Measurements from ENCODE around the gene HHEX. TPM values are rescaled to one million over a fixed set of nuclear protein-coding genes. Genes with fewer than 3 reads are reported as not detected.

Gene HHEX
- total and polyA plus RNA-seq, 2 of the 8 experiments (the other 6 are each of a cell fraction or from before 2014, with no cell fraction given), result 0.56 to 1.5 TPM

- Histone ChIP-seq H3K4me3 (ENCODE audit: extremely low read depth in 1 of 4, insufficient read depth in 2 of 4, low read depth in 3 of 4, low read length in 4 of 4) (no peak overlapping the region), H3K79me2 (ENCODE audit: control insufficient read depth in 1 of 2, insufficient read depth in 2 of 2, low read length in 2 of 2) (no peaks in the 10 kb centered on the region), H2BK20ac (ENCODE audit: low read length) (no peak overlapping the region), H4K8ac (ENCODE audit: extremely low read depth, insufficient read depth, low read length) (no peak overlapping the region), H3K56ac (replicated peaks; ENCODE audit: insufficient read length, low read depth, low read length) (no peak overlapping the region), H2BK15ac (ENCODE audit: low read length) (no peak overlapping the region), H4K5ac (ENCODE audit: insufficient read length, low read depth, low read length) (no peak overlapping the region), H3K4me2 (ENCODE audit: insufficient read depth in 1 of 2, low read depth in 2 of 2, low read length in 2 of 2) (no peak overlapping the region), H3K14ac (ENCODE audit: insufficient read length) (no peak overlapping the region), H2AK5ac (ENCODE audit: low read depth, low read length) (no peak overlapping the region), H2BK12ac (ENCODE audit: low read depth, low read length) (no peak overlapping the region), H3K27ac (ENCODE audit: low read depth, low read length) (no peak overlapping the region), H3K36me3 (ENCODE audit: control insufficient read depth in 2 of 4, insufficient read depth in 4 of 4, low read length in 3 of 4) (no peaks in the 10 kb centered on the region), H3K18ac (ENCODE audit: extremely low read depth, low read length) (no peak overlapping the region), H4K20me1 (replicated peaks in 1 of 2; ENCODE audit: control insufficient read depth in 1 of 2, insufficient read depth in 2 of 2, low read length in 2 of 2) (no peaks in the 10 kb centered on the region), H3K79me1 (ENCODE audit: low read depth, low read length) (no peaks in the 10 kb centered on the region), H4K91ac (replicated peaks; ENCODE audit: insufficient read length, low read length) (no peak overlapping the region), H3K27me3 (replicated peaks in 1 of 4; ENCODE audit: control insufficient read depth in 3 of 4, extremely low read depth in 1 of 4, insufficient read depth in 3 of 4, low read length in 3 of 4) (no peaks in the 10 kb centered on the region), H2AFZ (ENCODE audit: low read length) (no peak overlapping the region), H2BK120ac (replicated peaks; ENCODE audit: low read depth, low read length) (no peak overlapping the region), H3K4me1 (replicated peaks in 1 of 4; ENCODE audit: control insufficient read depth in 3 of 4, insufficient read depth in 4 of 4, low read length in 3 of 4) (no peaks in the 10 kb centered on the region), H3K23me2 (ENCODE audit: low read depth, low read length) (no peaks in the 10 kb centered on the region), H2BK5ac (ENCODE audit: low read depth, low read length) (no peak overlapping the region), H3K23ac (ENCODE audit: insufficient read length) (no peak overlapping the region), H3K9me3 (ENCODE audit: insufficient read depth in 2 of 2, low read depth in 1 of 2, low read length in 1 of 2) (no peaks in the 10 kb centered on the region; a peak in 1 of 4 replicates), H3K4ac (replicated peaks; ENCODE audit: insufficient read length, low read depth, low read length) (no peak overlapping the region), H3K9ac (replicated peaks in 1 of 4; ENCODE audit: extremely low read depth in 1 of 4, low read depth in 3 of 4, low read length in 3 of 4) (no peak overlapping the region)
- CTCF ChIA-PET (ENCODE audit: partially characterized antibody), result interaction anchor here (1.2 to 1.4 kb wide), 2 partner anchors 106 to 110 kb away, joined by 3 to 4 read pairs; no protein-coding TSS in a partner anchor
- FAIRE-seq (no peak), DNase-seq (ENCODE audit: low read depth in 1 of 2, low spot score in 2 of 2) (no peak)
- 93% methylated on average over 2 of the region's 2 CpGs; no CpG with 5 or more reads in 1 of the 2 experiments for WGBS, 2 experiments (ENCODE audit: extremely low coverage in 1 of 2, insufficient coverage in 1 of 2, insufficient read length in 1 of 2, insufficient replicate concordance in 2 of 2, low coverage in 1 of 2, low lambda C conversion rate in 2 of 2, missing lambda C conversion rate in 1 of 2)
- POLR2A ChIA-PET (ENCODE audit: partially characterized antibody), result no interaction called here
- TF ChIP-seq SIN3A (conservative IDR thresholded peaks at IDR 0.05 in 1 of 2, IDR thresholded peaks at IDR 0.05 in 1 of 2; ENCODE audit: low read depth in 1 of 2, low read length in 2 of 2) (no peak), GABPA (IDR thresholded peaks at IDR 0.05; ENCODE audit: borderline replicate concordance, insufficient read depth, low read length) (no peak), YY1 (IDR thresholded peaks at IDR 0.05; ENCODE audit: low read depth, low read length) (no peak), SRF (IDR thresholded peaks at IDR 0.05; ENCODE audit: low read depth, low read length) (no peak), SIX5 (IDR thresholded peaks at IDR 0.05; ENCODE audit: low read depth, low read length) (no peak), TBP (IDR thresholded peaks at IDR 0.05; ENCODE audit: low read depth, low read length) (no peak), RBBP5 (IDR thresholded peaks at IDR 0.05; ENCODE audit: borderline replicate concordance, low read depth, low read length) (no peak), ATF2 (IDR thresholded peaks at IDR 0.05; ENCODE audit: low read length) (no peak), TCF12 (IDR thresholded peaks at IDR 0.05; ENCODE audit: low read depth, low read length) (no peak), TAF7 (optimal IDR thresholded peaks at IDR 0.05; ENCODE audit: borderline replicate concordance, low read depth, low read length) (no peak)
Observed at GRCh38 chr10:92732958-92733357, 43.2 kb downstream of the HHEX start.

Measured in H1 (cell line).